Activated CD8-positive, alpha-beta memory T cell treated with anti-CD3 and anti-CD28 coated beads for 1 hour (primary cell): Measurements from ENCODE around the gene KRTAP10-2.
"Not testable (repeated sequence)": the region's sequence is repeated elsewhere in the genome, so short reads cannot be mapped to it uniquely, and the experiment has no call there.

Source experiments
- DNase-seq, 2 donors: peaks; one replicate each; pipeline ENCODE4 v3.0.0-alpha.2; 2020; ENCODE audit warnings: low read depth in 1 of 2; ENCODE audit errors: extremely low read depth in 1 of 2

The KRTAP10-2 gene

DNA sequence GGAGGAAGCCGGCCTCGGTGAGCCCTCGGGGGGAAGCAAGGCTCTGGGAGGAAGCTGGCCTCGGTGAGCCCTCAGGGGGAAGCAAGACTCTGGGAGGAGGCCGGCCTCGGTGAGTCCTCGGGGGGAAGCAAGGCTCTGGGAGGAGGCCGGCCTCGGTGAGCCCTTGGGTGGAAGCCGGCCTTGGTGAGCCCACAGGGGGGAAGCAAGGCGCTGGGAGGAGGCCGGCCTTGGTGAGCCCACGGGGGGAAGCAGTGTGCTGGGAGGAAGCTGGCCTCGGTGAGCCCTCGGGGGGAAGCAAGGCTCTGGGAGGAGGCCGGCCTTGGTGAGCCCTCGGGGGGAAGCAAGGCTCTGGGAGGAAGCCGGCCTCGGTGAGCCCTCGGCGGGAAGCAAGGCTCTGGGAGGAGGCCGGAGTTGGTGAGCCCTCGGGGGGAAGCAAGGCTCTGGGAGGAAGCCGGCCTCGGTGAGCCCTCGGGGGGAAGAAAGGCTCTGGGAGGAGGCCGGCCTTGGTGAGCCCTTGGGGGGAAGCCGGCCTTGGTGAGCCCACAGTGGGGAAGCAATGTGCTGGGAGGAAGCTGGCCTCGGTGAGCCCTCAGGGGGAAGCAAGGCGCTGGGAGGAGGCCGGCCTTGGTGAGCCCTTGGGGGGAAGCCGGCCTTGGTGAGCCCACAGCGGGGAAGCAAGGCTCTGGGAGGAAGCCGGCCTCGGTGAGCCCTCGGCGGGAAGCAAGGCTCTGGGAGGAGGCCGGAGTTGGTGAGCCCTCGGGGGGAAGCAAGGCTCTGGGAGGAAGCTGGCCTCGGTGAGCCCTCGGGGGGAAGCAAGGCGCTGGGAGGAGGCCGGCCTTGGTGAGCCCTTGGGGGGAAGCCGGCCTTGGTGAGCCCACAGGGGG is 48.1 kb downstream of the KRTAP10-2 start:
- not testable (repeated sequence) for DNase-seq

DNA sequence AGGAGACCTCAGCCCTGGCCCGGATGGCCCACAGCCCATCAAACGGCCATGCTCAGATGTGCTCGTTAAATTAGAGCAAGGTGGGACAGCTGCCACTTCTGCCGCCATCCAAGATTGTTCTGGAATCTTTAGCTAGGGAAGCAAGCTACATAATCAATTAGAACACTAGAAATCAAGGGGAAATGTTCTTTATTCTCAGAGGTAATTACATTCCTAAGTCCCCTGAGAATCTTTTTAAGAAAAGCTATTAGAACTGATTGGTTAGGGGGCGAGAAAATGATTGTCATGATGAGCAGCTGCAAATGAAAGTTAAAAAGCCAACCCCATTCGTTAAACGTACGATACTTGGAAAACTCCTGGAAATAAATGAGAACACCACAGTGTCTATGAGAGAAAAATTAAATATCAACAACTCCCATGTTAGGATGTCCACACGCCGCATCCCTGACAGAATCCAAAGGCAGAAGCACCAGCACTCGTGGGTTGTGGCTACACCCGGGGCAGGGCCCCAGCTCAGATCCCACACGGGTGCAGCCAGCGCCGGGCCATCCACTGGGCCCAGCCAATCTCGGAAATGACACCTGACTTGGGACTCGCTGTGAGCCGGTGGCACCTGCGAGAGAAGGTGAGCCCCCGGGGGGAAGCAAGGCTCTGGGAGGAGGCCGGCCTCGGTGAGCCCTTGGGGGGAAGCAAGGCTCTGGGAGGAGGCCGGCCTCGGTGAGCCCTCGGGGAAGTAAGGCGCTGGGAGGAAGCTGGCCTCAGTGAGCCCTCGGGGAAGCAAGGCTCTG is 48.9 kb downstream of the KRTAP10-2 start:
- DNase-seq, result no peak
